ENCODE data around the gene FAM186B.

GRCh38 chr12:49632986-49633702, 27.7 kb upstream of the FAM186B start:
- no peak for TF ChIP-seq CTCF (IDR thresholded peaks at IDR 0.05 in 4 of 5, conservative IDR thresholded peaks at IDR 0.05 in 1 of 5)
- no peak for TF ChIP-seq POLR2A (IDR thresholded peaks at IDR 0.05)

All from gastrocnemius medialis (tissue), 4 donors.